ENCODE measurements around the gene ACSS1. TPM values are rescaled to one million over a fixed set of nuclear protein-coding genes. Genes with fewer than 3 reads are reported as not detected.

The ACSS1 gene
- total and polyA plus RNA-seq, 7 donors: 8.8 to 53.3 (median 16.8) TPM

- TF ChIP-seq CTCF (IDR thresholded peaks at IDR 0.05): no peak
- Histone ChIP-seq H3K27me3 (ENCODE audit: insufficient read depth in 3 of 3, low read length in 2 of 3) (no peaks in the 10 kb centered on the region), H3K27ac (no peak overlapping the region), H3K4me1 (peaks cover 43% of the 10 kb centered on the region), H3K4me3 (no peak overlapping the region), H3K36me3 (ENCODE audit: insufficient read depth in 1 of 2, low read depth in 1 of 2) (peaks cover 0 to 12% of the 10 kb centered on the region in 2 donors), H3K9me3 (no peaks in the 10 kb centered on the region)
- intact Hi-C loops (cut with DNase I): loop anchor here in 1 of 2 donors (10.0 kb wide), 1 partner anchor 628 kb away; no protein-coding TSS in a partner anchor
- DNase-seq (no peak), ATAC-seq (no peak)
- WGBS, 3 donors: 93 to 97% (median 93%) methylated on average over 2 of the region's 2 CpGs
Observed at GRCh38 chr20:24987244-24987643, 70.7 kb downstream of the ACSS1 start.

- intact Hi-C loops (cut with DNase I): loop anchor here in 1 of 2 donors (10.0 kb wide), 1 partner anchor 628 kb away; no protein-coding TSS in a partner anchor
- Histone ChIP-seq H3K4me3 (no peak overlapping the region), H3K27me3 (ENCODE audit: insufficient read depth in 3 of 3, low read length in 2 of 3) (no peaks in the 10 kb centered on the region), H3K4me1 (peaks cover 43% of the 10 kb centered on the region), H3K27ac (peak overlapping the region; percentile 72), H3K36me3 (ENCODE audit: insufficient read depth in 1 of 2, low read depth in 1 of 2) (peaks cover 0 to 12% of the 10 kb centered on the region in 2 donors), H3K9me3 (no peaks in the 10 kb centered on the region)
- ATAC-seq: no peak
- TF ChIP-seq CTCF (IDR thresholded peaks at IDR 0.05): no peak
- WGBS, 3 donors: 57 to 68% (median 59%) methylated on average over 7 of the region's 7 CpGs
- peak in 1 of 2 donors; percentile 32 for DNase-seq
Observed at GRCh38 chr20:24986436-24987015, 71.4 kb downstream of the ACSS1 start.

GRCh38 chr20:24985802-24986201 lies 72.1 kb downstream of the ACSS1 start:
- intact Hi-C loops (cut with DNase I): loop anchor here in 1 of 2 donors (10.0 kb wide), 1 partner anchor 629 kb away; no protein-coding TSS in a partner anchor
- peak in 1 of 2 donors; percentile 41 for DNase-seq
- TF ChIP-seq CTCF (IDR thresholded peaks at IDR 0.05): no peak
- H3K27ac ChIP-seq: peak overlapping the region; percentile 72
- peaks cover 0 to 19% of the 10 kb centered on the region in 2 donors for H3K36me3 ChIP-seq (ENCODE audit: insufficient read depth in 1 of 2, low read depth in 1 of 2)
- peak; percentile 46 to 73 (median 55) for ATAC-seq
- no peaks in the 10 kb centered on the region for H3K27me3 ChIP-seq (ENCODE audit: insufficient read depth in 3 of 3, low read length in 2 of 3)
- peak overlapping the region; percentile 12 for H3K4me3 ChIP-seq
- peaks cover 38% of the 10 kb centered on the region for H3K4me1 ChIP-seq
- H3K9me3 ChIP-seq: no peaks in the 10 kb centered on the region
- 25 to 38% (median 34%) methylated on average over 6 of the region's 6 CpGs for WGBS, 3 donors

GRCh38 chr20:24984961-24985640 lies 72.8 kb downstream of the ACSS1 start:
- no peaks in the 10 kb centered on the region for H3K9me3 ChIP-seq
- TF ChIP-seq CTCF (IDR thresholded peaks at IDR 0.05): no peak
- H3K4me1 ChIP-seq: peaks cover 38% of the 10 kb centered on the region
- intact Hi-C loops (cut with DNase I): loop anchor here in 1 of 2 donors (10.0 kb wide), 1 partner anchor 630 kb away; no protein-coding TSS in a partner anchor
- peaks cover 0 to 26% of the 10 kb centered on the region in 2 donors for H3K36me3 ChIP-seq (ENCODE audit: insufficient read depth in 1 of 2, low read depth in 1 of 2)
- H3K27me3 ChIP-seq (ENCODE audit: insufficient read depth in 3 of 3, low read length in 2 of 3): no peaks in the 10 kb centered on the region
- H3K27ac ChIP-seq: peak overlapping the region; percentile 72
- ATAC-seq: peak in 2 of 4 donors; percentile 26 to 34
- peak overlapping the region; percentile 12 for H3K4me3 ChIP-seq
- DNase-seq: peak in 1 of 2 donors; percentile 26
- WGBS, 3 donors: 72 to 77% (median 76%) methylated on average over 3 of the region's 3 CpGs

Data from psoas muscle (tissue), 8 donors.